B cell (primary cell): ENCODE results near the gene SRRM4. TPM values are rescaled to one million over a fixed set of nuclear protein-coding genes. Genes with fewer than 3 reads are reported as not detected.

Experiments
- ATAC-seq: fragments of 200-7000 bp; cut with Tn5 transposase; one replicate; pipeline ENCODE4 v1.10.0; 2021; ENCODE audit warnings: low read depth, mild to moderate bottlenecking, moderate number of reproducible peaks, moderate library complexity
- CTCF ChIA-PET: fragments of 350-600 bp; sonication (Branson Sonifier 250); formaldehyde crosslinking; loops from one replicate; lab custom pipeline; 2021; ENCODE audit warnings: antibody characterized with exemption, inconsistent platforms; lab: Charles Lee
- POLR2A ChIA-PET: fragments of 350-600 bp; sonication (Branson Sonifier 250); formaldehyde crosslinking; loops from one replicate; lab custom pipeline; 2021; ENCODE audit warnings: antibody characterized with exemption; lab: Charles Lee
- DNase-seq: peaks from one replicate; pipeline ENCODE4 v3.0.0; 2013
- H2AFZ ChIP-seq: 2 replicates; pipeline ENCODE4 v1.6.1; 2012; ENCODE audit warnings: mild to moderate bottlenecking, low read depth, low read length; ENCODE audit not compliant: insufficient read depth, poor library complexity, severe bottlenecking
- H3K27ac ChIP-seq, 2 donors: 1 replicate in 1 of 2; 2 replicates in 1 of 2; pipeline ENCODE4 v1.5.1; 2012 to 2013; ENCODE audit warnings: low read length in 2 of 2, mild to moderate bottlenecking in 2 of 2, moderate library complexity in 1 of 2
- H3K27me3 ChIP-seq, 4 experiments: fragments of 200-600 bp in 1 of 4; sonication (generic) in 1 of 4; replicated peaks in 1 of 4; 1 replicate in 2 of 4; 2 replicates in 2 of 4; pipeline versions ENCODE4 v1.6.1 to v1.7.0; 2013 to 2016; ENCODE audit warnings: low read length in 3 of 4, mild to moderate bottlenecking in 2 of 4, mixed read lengths in 1 of 4, moderate library complexity in 1 of 4; ENCODE audit not compliant: insufficient read depth in 4 of 4, control insufficient read depth in 3 of 4; ENCODE audit errors: control extremely low read depth in 1 of 4
- H3K36me3 ChIP-seq, 2 experiments: replicated peaks in 1 of 2; 1 replicate in 1 of 2; 2 replicates in 1 of 2; pipeline versions ENCODE4 v1.6.1 to v1.7.1; 2013; ENCODE audit warnings: low read length in 1 of 2; ENCODE audit not compliant: insufficient read depth in 2 of 2, control insufficient read depth in 1 of 2; ENCODE audit errors: control extremely low read depth in 1 of 2, extremely low read depth in 1 of 2
- H3K4me1 ChIP-seq, 2 donors: fragments of 200-600 bp in 1 of 2; sonication (generic) in 1 of 2; 1 replicate in 1 of 2; 2 replicates in 1 of 2; pipeline versions ENCODE4 v1.5.1 to v1.6.1; 2013 to 2017; ENCODE audit warnings: low read length in 2 of 2; ENCODE audit not compliant: control insufficient read depth in 2 of 2, insufficient read depth in 2 of 2
- H3K4me2 ChIP-seq: replicated peaks from 2 replicates; pipeline ENCODE3; 2012; ENCODE audit warnings: mild to moderate bottlenecking, low read depth, low read length; ENCODE audit not compliant: poor library complexity, severe bottlenecking
- H3K4me3 ChIP-seq, 5 experiments: fragments of 200-600 bp in 1 of 5; sonication (generic) in 1 of 5; 1 replicate in 3 of 5; 2 replicates in 2 of 5; pipeline versions ENCODE4 v1.5.1 to v1.7.0; 2011 to 2016; ENCODE audit warnings: low read length in 4 of 5, mild to moderate bottlenecking in 4 of 5, low read depth in 2 of 5, control low read depth in 1 of 5, moderate library complexity in 1 of 5; ENCODE audit not compliant: insufficient read depth in 1 of 5; ENCODE audit errors: control extremely low read depth in 1 of 5, extremely low read depth in 1 of 5
- H3K79me2 ChIP-seq: fragments of 200-600 bp; sonication (generic); one replicate; pipeline ENCODE4 v1.6.0; 2016; ENCODE audit warnings: low read length; ENCODE audit not compliant: control insufficient read depth, insufficient read depth
- H3K9ac ChIP-seq: fragments of 200-600 bp; sonication (generic); 2 replicates; pipeline ENCODE4 v1.6.1; 2017; ENCODE audit warnings: mild to moderate bottlenecking, low read length, moderate library complexity
- H3K9me3 ChIP-seq, 3 donors: one replicate each; pipeline versions ENCODE4 v1.6.1 to v1.7.1; 2013; ENCODE audit warnings: low read length in 2 of 3; ENCODE audit not compliant: control insufficient read depth in 2 of 3, insufficient read depth in 1 of 3; ENCODE audit errors: control extremely low read depth in 1 of 3
- H4K20me1 ChIP-seq: 2 replicates; pipeline ENCODE4 v1.6.0; 2012; ENCODE audit warnings: mild to moderate bottlenecking, low read length; ENCODE audit not compliant: insufficient read depth, control insufficient read depth, poor library complexity, severe bottlenecking
- H3K27ac Mint-ChIP-seq: one replicate; pipeline ENCODE4 v1.8.0; 2021; ENCODE audit warnings: mixed read lengths
- H3K27me3 Mint-ChIP-seq: one replicate; pipeline ENCODE4 v1.8.0; 2021; ENCODE audit warnings: mixed read lengths
- H3K4me1 Mint-ChIP-seq: one replicate; pipeline ENCODE4 v1.8.0; 2021; ENCODE audit warnings: mixed read lengths
- H3K4me3 Mint-ChIP-seq: one replicate; pipeline ENCODE4 v1.8.0; 2021; ENCODE audit warnings: mixed read lengths
- H3K9me3 Mint-ChIP-seq: one replicate; pipeline ENCODE4 v1.8.0; 2022; ENCODE audit warnings: mixed read lengths; ENCODE audit not compliant: insufficient read depth
- CTCF ChIP-seq: fragments of 200-600 bp; IDR thresholded peaks from one replicate; pipeline ENCODE4 v1.8.0; 2022; ENCODE audit warnings: antibody characterized with exemption, mild to moderate bottlenecking
- EZH2 ChIP-seq: IDR thresholded peaks from 2 replicates; pipeline ENCODE4 v1.6.1; 2012; ENCODE audit warnings: borderline replicate concordance, low read depth, mild to moderate bottlenecking, moderate library complexity, low read length; ENCODE audit not compliant: insufficient read depth, poor library complexity, severe bottlenecking
- WGBS: methylation state at CpG from one replicate; pipeline ENCODE4 v1.1.5; 2013; ENCODE audit warnings: missing lambda C conversion rate; ENCODE audit not compliant: insufficient coverage; 5-methylcytosine and 5-hydroxymethylcytosine counted together
- intact Hi-C: fragments of 100-400 bp; cut with micrococcal nuclease; formaldehyde crosslinking; loops from one replicate; pipeline ENCODE4 v1.10.0; 2022
- polyA plus RNA-seq: library from polyadenylated mRNA; depleted of rRNA; stranded (reverse); fragments of >200 nt; gene quantifications from 2 replicates; pipeline ENCODE4 v1.2.3, GENCODE V29; 2012
- total RNA-seq, 2 donors: library from RNA; stranded (reverse); fragments of 120-200 nt in 1 of 2; gene quantifications; 1 replicate in 1 of 2; 2 replicates in 1 of 2; pipeline versions ENCODE4 v1.2.3 to v1.2.4, GENCODE V29; 2013 to 2022

Gene SRRM4
- total and polyA plus RNA-seq, 2 donors (not counting 1 experiment from before 2014, with no cell fraction given): not detected

GRCh38 chr12:119211884-119212283, 230.5 kb downstream of the SRRM4 start:
- DNase-seq (no peak), ATAC-seq (no peak)
- WGBS: 76% methylated on average over 12 of the region's 13 CpGs
- POLR2A ChIA-PET: no interaction called here
- H3K36me3 ChIP-seq: no peaks in the 10 kb centered on the region
- H3K4me1 Mint-ChIP-seq: no peaks in the 10 kb centered on the region
- TF ChIP-seq EZH2 (no peak), CTCF (no peak)
- H4K20me1 ChIP-seq: no peaks in the 10 kb centered on the region
- no peak overlapping the region for H3K4me3 Mint-ChIP-seq
- no peaks in the 10 kb centered on the region for H3K4me1 ChIP-seq
- H3K27ac ChIP-seq: no peak overlapping the region
- no peak overlapping the region for H3K4me3 ChIP-seq
- peaks cover 0 to 8% (median 0%) of the 10 kb centered on the region in 3 donors for H3K9me3 ChIP-seq
- no peaks in the 10 kb centered on the region for H3K79me2 ChIP-seq
- peaks cover 9% of the 10 kb centered on the region for H3K27me3 Mint-ChIP-seq
- CTCF ChIA-PET: no interaction called here
- H3K27ac Mint-ChIP-seq: no peak overlapping the region
- H3K9ac ChIP-seq: no peak overlapping the region
- no peaks in the 10 kb centered on the region for H3K27me3 ChIP-seq
- intact Hi-C loops: no loop called here
- H2AFZ ChIP-seq: no peak overlapping the region
- H3K9me3 Mint-ChIP-seq: no peaks in the 10 kb centered on the region
- no peak overlapping the region for H3K4me2 ChIP-seq

Other genes with a start within 250 kb of the SRRM4 start
- not detected in 2 replicates for gene HSPB8, start 197.4 kb downstream of the SRRM4 start, total RNA-seq
- not detected in 2 replicates for gene HSPB8, start 197.4 kb downstream of the SRRM4 start, polyA plus RNA-seq